Thyroid gland (tissue), 4 donors: Measurements from ENCODE around the gene HS6ST2. TPM values are rescaled to one million over a fixed set of nuclear protein-coding genes. Genes with fewer than 3 reads are reported as not detected.

Source experiments
- DNase-seq, 2 donors: peaks; one replicate each; pipeline ENCODE4 v3.0.0-alpha.2; 2019
- H3K27ac ChIP-seq, 3 donors: fragments of 200-600 bp; sonication (generic); 1 replicate in 2 of 3; 2 replicates in 1 of 3; pipeline ENCODE4 v1.5.1; 2016 to 2019; ENCODE audit warnings: mild to moderate bottlenecking in 1 of 3, moderate library complexity in 1 of 3
- H3K27me3 ChIP-seq: fragments of 200-600 bp; sonication (generic); one replicate; pipeline ENCODE4 v1.5.1; 2019
- H3K36me3 ChIP-seq, 2 donors: fragments of 200-600 bp; sonication (generic); one replicate each; pipeline ENCODE4 v1.5.1; 2016 to 2019
- H3K4me1 ChIP-seq, 2 donors: fragments of 200-600 bp; sonication (generic); one replicate each; pipeline ENCODE4 v1.5.1; 2017 to 2019
- H3K4me3 ChIP-seq, 3 donors: fragments of 200-600 bp; sonication (generic); replicated peaks in 1 of 3; 1 replicate in 2 of 3; 2 replicates in 1 of 3; pipeline ENCODE4 v1.5.1; 2016; ENCODE audit warnings: mild to moderate bottlenecking in 1 of 3
- H3K9me3 ChIP-seq: fragments of 200-600 bp; sonication (generic); one replicate; pipeline ENCODE4 v1.5.1; 2017
- CTCF ChIP-seq, 6 experiments: fragments of 200-600 bp in 3 of 6; fragments of 450-650 bp in 3 of 6; sonication (generic) in 3 of 6; IDR thresholded peaks; one replicate each; pipeline ENCODE4 v1.5.1; 2016 to 2019; ENCODE audit warnings: antibody characterized with exemption in 6 of 6, mild to moderate bottlenecking in 2 of 6, inconsistent platforms in 1 of 6, moderate library complexity in 1 of 6
- POLR2A ChIP-seq, 2 donors: fragments of 450-650 bp; IDR thresholded peaks; one replicate each; pipeline ENCODE4 v1.6.1; 2017; ENCODE audit warnings: antibody characterized with exemption in 2 of 2, mild to moderate bottlenecking in 2 of 2, moderate library complexity in 1 of 2
- WGBS, 2 donors: methylation state at CpG; one replicate each; pipeline ENCODE4 v1.1.5; 2017; 5-methylcytosine and 5-hydroxymethylcytosine counted together
- intact Hi-C: fragments of 100-400 bp; cut with DNase I; formaldehyde crosslinking; loops from one replicate; pipeline ENCODE4 v1.15.1; 2023
- total RNA-seq, 4 donors: library from RNA; depleted of rRNA; stranded (reverse); fragments of >200 nt; gene quantifications; one replicate each; pipeline ENCODE4 v1.2.3, GENCODE V29; 2016

The HS6ST2 gene
- total RNA-seq, 4 donors from 2014 or later, result 0.11 to 0.78 (median 0.38) TPM; not detected in 1

- Histone ChIP-seq H3K27me3 (no peaks in the 10 kb centered on the region), H3K4me1 (no peaks in the 10 kb centered on the region), H3K36me3 (no peaks in the 10 kb centered on the region), H3K27ac (no peak overlapping the region), H3K9me3 (no peaks in the 10 kb centered on the region), H3K4me3 (no peak overlapping the region)
- 49 to 88% methylated on average over 1 to 4 of the region's 4 CpGs for WGBS, 2 donors
- no peak for TF ChIP-seq CTCF (IDR thresholded peaks at IDR 0.05)
- TF ChIP-seq POLR2A (IDR thresholded peaks at IDR 0.05), result no peak
- intact Hi-C loops, result no loop called here
- no peak for DNase-seq
These were observed 281.8 kb downstream of the HS6ST2 start for GRCh38 chrX:132676561-132677186.

- TF ChIP-seq POLR2A (IDR thresholded peaks at IDR 0.05) (no peak), CTCF (IDR thresholded peaks at IDR 0.05) (no peak)
- no peaks in the 10 kb centered on the region for H3K9me3 ChIP-seq
- H3K27me3 ChIP-seq, result no peaks in the 10 kb centered on the region
- H3K4me1 ChIP-seq, result no peaks in the 10 kb centered on the region
- no peaks in the 10 kb centered on the region for H3K36me3 ChIP-seq
- no peak overlapping the region for H3K4me3 ChIP-seq
- intact Hi-C loops, result no loop called here
- no peak overlapping the region for H3K27ac ChIP-seq
- 78 to 87% methylated on average over 3 of the region's 3 CpGs for WGBS, 2 donors
- DNase-seq, result no peak
These were observed 282.3 kb downstream of the HS6ST2 start for GRCh38 chrX:132676102-132676501.

- Histone ChIP-seq H3K9me3 (no peaks in the 10 kb centered on the region), H3K27me3 (no peaks in the 10 kb centered on the region), H3K36me3 (no peaks in the 10 kb centered on the region), H3K4me3 (no peak overlapping the region), H3K27ac (no peak overlapping the region), H3K4me1 (no peaks in the 10 kb centered on the region)
- WGBS, 2 donors, result 27 to 40% methylated on average over 1 of the region's 1 CpG
- intact Hi-C loops, result no loop called here
- no peak for TF ChIP-seq CTCF (IDR thresholded peaks at IDR 0.05)
- no peak for TF ChIP-seq POLR2A (IDR thresholded peaks at IDR 0.05)
- no peak for DNase-seq
These were observed 285.1 kb downstream of the HS6ST2 start for GRCh38 chrX:132673331-132673730.

GRCh38 chrX:132671229-132671641 is 287.2 kb downstream of the HS6ST2 start:
- no peak overlapping the region for H3K4me3 ChIP-seq
- no peaks in the 10 kb centered on the region for H3K27me3 ChIP-seq
- no peaks in the 10 kb centered on the region for H3K36me3 ChIP-seq
- DNase-seq, result no peak
- TF ChIP-seq POLR2A (IDR thresholded peaks at IDR 0.05) (no peak), CTCF (IDR thresholded peaks at IDR 0.05) (no peak)
- no peak overlapping the region for H3K27ac ChIP-seq
- no peaks in the 10 kb centered on the region for H3K4me1 ChIP-seq
- 74 to 89% methylated on average over 3 of the region's 3 CpGs for WGBS, 2 donors
- intact Hi-C loops, result no loop called here
- no peaks in the 10 kb centered on the region for H3K9me3 ChIP-seq

GRCh38 chrX:132669142-132669541 is 289.3 kb downstream of the HS6ST2 start:
- H3K4me1 ChIP-seq, result no peaks in the 10 kb centered on the region
- intact Hi-C loops, result no loop called here
- H3K36me3 ChIP-seq, result no peaks in the 10 kb centered on the region
- no peaks in the 10 kb centered on the region for H3K9me3 ChIP-seq
- H3K4me3 ChIP-seq, result no peak overlapping the region
- no peak for TF ChIP-seq CTCF (IDR thresholded peaks at IDR 0.05)
- no peaks in the 10 kb centered on the region for H3K27me3 ChIP-seq
- H3K27ac ChIP-seq, result no peak overlapping the region
- DNase-seq, result no peak
- WGBS, 2 donors, result 94 to 96% methylated on average over 4 of the region's 4 CpGs
